Putamen (tissue), 1 donor: Measurements from ENCODE around the gene SMARCC1.
A peak's percentile ranks its signal among the peaks of the same experiment; 100 is the strongest.

Experiments
- DNase-seq: peaks from one replicate; pipeline ENCODE4 v3.0.0-alpha.2; 2016; ENCODE audit warnings: low spot score

Gene SMARCC1

GRCh38 chr3:47701388-47701787 lies 80.3 kb downstream of the SMARCC1 start:
- no peak for DNase-seq

DNA sequence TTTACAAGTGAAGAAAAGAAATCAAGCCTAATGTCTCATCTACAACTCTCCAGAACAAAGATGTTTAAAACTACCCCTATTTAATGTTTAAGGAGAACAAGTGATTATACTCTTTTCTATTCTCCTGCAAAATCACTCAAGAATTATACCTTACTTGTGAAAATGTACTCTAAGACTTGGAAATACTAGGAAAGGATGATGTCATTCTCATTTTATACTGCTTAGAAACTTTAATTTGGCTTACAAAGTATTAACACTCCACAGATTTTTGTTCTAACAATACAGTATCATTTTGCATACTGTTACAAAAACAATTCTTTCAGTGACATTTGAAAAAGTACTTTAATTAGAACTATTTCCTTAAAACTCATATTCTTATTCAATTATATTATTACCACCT lies 89.5 kb downstream of the SMARCC1 start:
- DNase-seq = no peak

DNA sequence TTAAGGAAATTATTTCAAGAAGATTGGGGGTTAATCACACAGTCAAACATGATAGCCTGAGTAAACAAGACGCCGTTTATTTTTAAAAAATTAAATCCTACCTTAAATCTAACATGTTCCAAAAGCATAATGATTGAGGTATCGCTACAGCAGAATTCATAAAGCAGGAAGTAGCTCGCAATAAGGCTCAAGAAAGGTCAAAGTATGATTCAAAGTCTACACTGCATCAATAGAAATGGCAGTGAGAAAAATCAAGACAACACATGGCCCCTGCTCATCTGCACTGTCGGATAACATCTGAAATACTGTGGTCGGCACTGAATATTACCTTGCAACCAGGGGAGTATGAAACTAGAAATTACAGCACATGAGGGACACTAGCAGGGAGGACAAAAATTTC lies 93.2 kb downstream of the SMARCC1 start:
- DNase-seq = no peak

- no peak for DNase-seq
Observed at GRCh38 chr3:47685037-47685436, 96.7 kb downstream of the SMARCC1 start.

- DNase-seq = peak; percentile 40
Observed at GRCh38 chr3:47681016-47681415, 100.7 kb downstream of the SMARCC1 start.

- DNase-seq = no peak
Observed at GRCh38 chr3:47678446-47679338, 103.0 kb downstream of the SMARCC1 start.

DNA sequence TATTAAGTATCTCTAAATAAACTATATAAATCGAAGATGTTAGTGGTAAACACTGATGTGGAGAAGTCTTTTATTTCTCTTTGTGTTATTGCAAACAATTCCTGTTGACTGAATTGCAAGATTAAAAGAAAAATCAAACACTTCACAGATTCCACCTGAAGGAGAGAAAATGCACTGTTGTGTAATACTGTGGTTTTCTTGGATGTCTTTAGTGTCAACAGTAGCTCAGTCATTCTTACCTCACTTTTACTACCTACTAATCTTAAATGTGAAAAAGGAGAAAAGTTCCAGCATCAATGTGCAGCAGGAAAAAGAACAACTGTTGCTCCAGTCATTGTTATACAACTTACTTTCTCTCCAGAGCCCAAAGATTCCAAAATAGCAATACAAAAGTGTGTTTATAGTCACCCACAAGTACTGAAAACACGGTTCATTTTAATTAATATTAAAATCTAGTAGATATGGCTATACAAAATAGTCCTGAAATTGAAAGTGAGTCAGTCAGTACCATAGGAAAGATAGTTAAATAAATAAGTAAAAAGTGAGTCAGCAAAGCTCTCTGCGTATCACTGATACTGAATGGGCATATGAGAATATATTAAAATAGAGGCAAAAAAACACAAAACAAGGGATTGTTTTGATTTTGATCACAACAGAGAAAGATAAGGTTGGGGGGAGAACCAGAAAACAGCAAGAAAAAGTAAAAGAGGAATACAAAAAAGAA lies 112.5 kb downstream of the SMARCC1 start:
- DNase-seq = no peak

DNA sequence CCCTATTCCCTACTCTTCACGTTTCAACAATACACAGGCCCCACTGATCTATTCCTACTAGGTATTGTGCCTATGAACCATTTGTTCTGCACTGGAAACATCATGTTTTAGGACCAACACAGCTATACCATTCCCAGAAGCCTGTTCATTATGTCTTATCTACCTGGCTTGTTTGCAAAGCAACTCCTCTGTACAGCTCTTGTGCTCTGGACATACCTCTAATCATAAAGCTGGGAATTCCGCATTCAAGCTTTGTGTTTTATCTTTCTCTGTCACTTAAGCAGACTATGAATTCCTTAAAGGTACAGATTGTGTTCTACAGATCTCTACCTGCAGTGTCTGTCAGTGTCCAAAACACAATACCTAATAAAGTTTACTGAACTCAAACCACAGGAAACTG lies 115.6 kb downstream of the SMARCC1 start:
- DNase-seq = no peak

DNA sequence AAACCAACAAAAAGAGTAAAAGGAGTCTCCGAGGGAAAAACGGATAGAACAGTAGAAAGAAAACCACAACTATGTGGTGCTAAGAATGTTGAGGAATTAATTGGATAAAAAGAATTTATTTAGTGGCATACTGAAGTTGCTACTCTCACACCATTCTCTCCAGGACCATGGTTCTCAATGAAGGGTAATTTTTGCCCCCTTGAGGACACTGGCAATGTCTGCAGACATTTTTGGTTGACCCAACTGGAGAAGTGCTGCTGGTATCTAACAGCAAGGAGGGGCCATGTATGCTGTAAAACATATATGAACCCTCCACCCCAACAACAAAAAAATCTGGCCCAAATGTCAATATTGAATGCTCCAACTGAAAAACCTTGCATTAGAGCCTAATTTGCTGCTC lies 117.2 kb downstream of the SMARCC1 start:
- DNase-seq = no peak

DNA sequence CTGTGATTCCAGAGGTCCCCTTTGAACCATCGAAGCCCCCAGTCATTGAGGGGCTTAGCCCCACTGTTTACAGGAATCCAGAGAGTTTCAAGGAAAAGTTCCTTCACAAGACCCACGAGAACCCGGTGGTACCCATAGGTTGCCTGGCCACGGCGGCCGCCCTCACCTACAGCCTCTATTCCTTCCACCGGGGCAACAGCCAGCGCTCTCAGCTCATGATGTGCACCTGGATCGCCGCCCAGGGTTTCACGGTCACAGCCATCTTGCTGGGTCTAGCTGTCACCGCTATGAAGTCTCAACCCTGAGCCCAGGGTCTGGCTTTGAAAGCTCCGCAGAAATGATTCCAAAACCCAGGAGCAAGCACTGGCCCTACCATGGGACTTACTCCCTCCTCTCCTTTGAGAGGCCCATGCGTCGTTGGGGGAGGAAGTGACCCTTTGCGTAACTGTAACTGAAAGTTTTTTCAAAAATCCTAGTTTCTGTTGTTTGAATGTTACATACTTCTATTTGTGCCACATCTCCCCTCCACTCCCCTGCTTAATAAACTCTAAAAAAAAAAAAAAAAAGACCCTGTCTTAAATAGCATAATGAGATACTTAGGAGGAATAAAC lies 118.0 kb downstream of the SMARCC1 start:
- no peak for DNase-seq

DNA sequence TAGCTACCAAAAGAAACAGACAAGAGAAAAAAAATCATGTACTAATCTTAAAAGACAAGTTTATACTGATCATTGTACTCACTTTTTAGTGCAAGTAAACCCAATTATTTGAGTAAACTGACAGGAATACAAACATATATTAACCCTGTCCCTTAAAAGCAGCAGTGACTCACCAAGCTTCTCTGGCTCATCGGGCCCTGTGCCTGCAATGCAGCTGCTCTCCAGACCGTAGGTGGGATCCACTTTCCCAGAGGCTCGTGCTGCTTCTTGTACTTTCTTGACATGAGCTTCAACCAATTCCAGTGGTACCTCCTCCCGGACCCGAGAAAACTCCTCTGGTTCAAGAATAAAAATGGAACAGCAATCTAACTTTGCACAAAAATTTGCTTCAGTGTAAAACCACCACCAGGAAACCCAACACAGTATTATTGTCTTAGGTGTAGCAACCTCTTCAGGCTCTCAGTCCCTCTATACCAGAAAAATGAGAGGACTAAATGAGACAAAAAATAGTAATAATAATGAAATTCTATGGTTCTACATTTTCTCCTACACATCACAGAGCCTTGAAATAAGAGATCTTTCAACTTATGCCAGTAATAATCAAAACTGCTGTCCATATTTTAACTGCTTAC lies 120.5 kb downstream of the SMARCC1 start:
- DNase-seq = no peak

- no peak for DNase-seq
Observed at GRCh38 chr3:47658444-47658843, 123.2 kb downstream of the SMARCC1 start.

DNA sequence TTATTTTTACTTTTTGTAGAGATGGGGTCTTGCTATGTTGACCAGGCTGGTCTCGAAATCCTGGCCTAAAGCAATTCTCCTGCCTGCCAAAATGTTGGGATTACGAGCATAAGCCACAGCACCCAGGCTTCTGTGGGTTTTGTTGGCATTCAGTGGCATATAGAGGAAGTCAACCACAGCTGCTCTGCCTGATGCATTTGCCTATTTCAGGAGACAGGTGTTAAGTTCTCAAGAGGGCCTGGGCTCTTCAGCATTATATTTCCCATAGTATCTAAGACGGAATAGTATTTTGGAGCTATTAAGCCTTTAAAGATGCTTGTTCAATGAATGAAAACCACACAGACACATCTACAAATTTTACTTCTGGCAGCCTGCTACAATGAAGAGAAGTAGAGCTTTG lies 129.6 kb downstream of the SMARCC1 start:
- DNase-seq = no peak

GRCh38 chr3:47650294-47650693 lies 131.4 kb downstream of the SMARCC1 start:
- no peak for DNase-seq

- no peak for DNase-seq
Observed at GRCh38 chr3:47647550-47647949, 134.1 kb downstream of the SMARCC1 start.

DNA sequence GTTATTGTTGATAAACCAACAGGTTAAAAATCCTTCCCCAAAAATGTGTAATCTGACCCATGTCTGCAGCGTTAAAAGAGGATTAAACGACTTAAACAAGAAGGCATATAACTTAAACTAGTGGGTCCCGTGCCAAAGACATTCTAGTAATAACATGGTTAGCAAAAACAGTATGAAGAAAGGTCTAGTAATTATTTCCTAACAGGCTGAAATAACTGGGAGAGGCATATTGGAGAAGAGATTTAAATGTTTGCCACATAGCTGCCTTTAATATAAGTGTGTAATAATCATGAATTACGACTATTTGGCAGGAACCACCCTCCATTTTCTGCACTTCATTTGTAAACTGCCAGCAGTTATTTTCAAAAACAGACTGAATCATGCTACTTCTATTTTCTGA lies 135.3 kb downstream of the SMARCC1 start:
- DNase-seq = no peak

DNA sequence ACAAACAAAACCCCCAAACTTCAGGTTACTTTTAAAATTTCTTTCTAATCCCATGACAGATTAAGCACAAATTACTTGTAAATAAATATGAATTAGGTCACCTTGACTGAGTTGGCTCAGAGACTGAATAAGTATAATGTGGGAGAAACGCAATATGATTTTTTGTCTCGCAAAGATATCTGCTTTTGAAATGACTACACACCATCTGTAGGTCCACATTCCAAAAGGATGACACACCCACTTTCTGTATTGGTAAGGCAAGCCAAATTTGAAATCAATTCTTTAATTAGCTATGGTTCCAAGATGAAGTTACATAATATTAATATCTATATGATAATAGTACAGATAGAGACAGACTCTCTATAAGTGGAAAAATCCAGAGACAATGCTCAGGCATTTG lies 136.1 kb downstream of the SMARCC1 start:
- no peak for DNase-seq

- no peak for DNase-seq
Observed at GRCh38 chr3:47643092-47643491, 138.6 kb downstream of the SMARCC1 start.

GRCh38 chr3:47641739-47642138 lies 140.0 kb downstream of the SMARCC1 start:
- DNase-seq = no peak

DNA sequence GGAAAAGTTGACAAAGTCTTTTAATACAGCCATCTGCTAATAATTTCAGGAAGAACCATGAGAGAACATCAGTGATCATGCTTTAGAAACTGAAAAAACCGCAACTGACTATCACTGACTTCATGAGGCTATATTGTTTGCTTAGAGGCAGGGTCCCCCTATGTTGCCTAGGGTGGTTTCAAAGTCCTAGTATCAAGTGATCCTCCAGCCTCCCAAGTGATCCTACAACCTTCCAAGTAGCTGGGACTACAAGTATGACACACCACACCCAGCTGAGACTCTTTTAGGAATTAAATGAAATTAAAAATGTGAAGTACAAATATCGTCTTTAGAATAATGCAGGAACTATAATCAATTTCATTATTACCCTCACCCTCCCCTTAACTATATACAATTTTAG lies 144.8 kb downstream of the SMARCC1 start:
- no peak for DNase-seq

DNA sequence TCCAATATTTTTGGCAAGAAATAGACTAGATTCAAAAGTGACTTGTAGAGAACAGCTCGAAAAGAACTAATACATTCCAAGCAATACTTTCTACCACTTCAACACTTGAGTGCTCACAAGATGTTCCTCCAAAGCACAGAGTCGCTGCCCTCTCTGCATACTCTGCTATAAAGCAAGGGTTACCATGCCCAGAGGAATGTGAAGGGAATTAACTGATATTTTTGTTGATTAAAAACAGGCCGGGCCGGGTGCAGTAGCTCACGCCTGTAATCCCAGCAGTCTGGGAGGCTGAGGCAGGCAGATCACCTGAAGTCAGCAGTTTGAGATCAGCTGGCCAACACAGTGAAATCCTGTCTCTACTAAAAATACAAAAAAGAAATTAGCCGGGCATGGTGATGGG lies 145.5 kb downstream of the SMARCC1 start:
- no peak for DNase-seq

- DNase-seq = no peak
Observed at GRCh38 chr3:47635536-47635935, 146.2 kb downstream of the SMARCC1 start.

- peak; percentile 73 for DNase-seq
Observed at GRCh38 chr3:47634996-47635395, 146.7 kb downstream of the SMARCC1 start.
